ENCODE data around the gene HILPDA. TPM values are rescaled to one million over a fixed set of nuclear protein-coding genes. Genes with fewer than 3 reads are reported as not detected.

Gene HILPDA
- total and polyA plus RNA-seq, 12 donors: 4.5 to 65.0 (median 6.7) TPM

Other genes starting within 250 kb of the HILPDA start
- 1 to 10 TPM in 4 of 10 donors, under 1 TPM in 4, not detected in 2; 0.10 to 5.0 (median 1.0) TPM for gene LEP, start 214.6 kb upstream of the HILPDA start, total RNA-seq
- gene LEP, start 214.6 kb upstream of the HILPDA start, polyA plus RNA-seq: under 1 TPM; 0.13 to 0.73 TPM
- 10 to 100 TPM; 21.5 to 40.3 (median 28.3) TPM for gene RBM28, start 112.0 kb upstream of the HILPDA start, total RNA-seq
- 10 to 100 TPM; 16.6 to 96.9 TPM for gene RBM28, start 112.0 kb upstream of the HILPDA start, polyA plus RNA-seq
- gene PRRT4, start 94.2 kb upstream of the HILPDA start, total RNA-seq: 1 to 10 TPM in 9 of 10 donors, under 1 TPM in 1; 0.73 to 3.1 (median 2.0) TPM
- gene PRRT4, start 94.2 kb upstream of the HILPDA start, polyA plus RNA-seq: 1 to 10 TPM in 1 of 2 donors, under 1 TPM in 1; 0.67 to 2.0 TPM
- gene IMPDH1, start 45.9 kb upstream of the HILPDA start, total RNA-seq: 10 to 100 TPM in 9 of 10 donors, 1 to 10 TPM in 1; 9.3 to 32.8 (median 13.6) TPM
- gene IMPDH1, start 45.9 kb upstream of the HILPDA start, polyA plus RNA-seq: 10 to 100 TPM; 22.7 to 23.0 TPM
- gene METTL2B, start 20.9 kb downstream of the HILPDA start, total RNA-seq: 10 to 100 TPM; 17.1 to 24.2 (median 19.4) TPM
- 10 to 100 TPM; 10.0 to 10.5 TPM for gene METTL2B, start 20.9 kb downstream of the HILPDA start, polyA plus RNA-seq
- 1 to 10 TPM in 9 of 10 donors, under 1 TPM in 1; 0.87 to 4.8 (median 2.7) TPM for gene GARIN1A, start 216.4 kb downstream of the HILPDA start, total RNA-seq
- 10 to 100 TPM in 1 of 2 donors, under 1 TPM in 1; 0.74 to 13.7 TPM for gene GARIN1A, start 216.4 kb downstream of the HILPDA start, polyA plus RNA-seq

Measured in heart right ventricle (tissue), 12 donors.